ENCODE measurements around the gene CYP2U1. TPM values are rescaled to one million over a fixed set of nuclear protein-coding genes. Genes with fewer than 3 reads are reported as not detected.
A peak's percentile ranks its signal among the peaks of the same experiment; 100 is the strongest.

Gene CYP2U1
- total RNA-seq, 1 donor from 2014 or later, result 5.2 TPM

- peaks cover 65 to 68% (median 66%) of the 10 kb centered on the region in 3 donors for H3K4me1 ChIP-seq (ENCODE audit: control insufficient read depth in 3 of 3, insufficient read depth in 3 of 3, low read length in 3 of 3)
- peak overlapping the region in 1 of 3 donors; percentile 23 for H3K4me3 ChIP-seq (ENCODE audit: low read length in 3 of 3)
- no peaks in the 10 kb centered on the region for H3K27me3 ChIP-seq (ENCODE audit: control insufficient read depth in 3 of 3, insufficient read depth in 3 of 3, low read length in 3 of 3)
- H3K9me3 ChIP-seq (ENCODE audit: control insufficient read depth in 3 of 3, low read length in 3 of 3), result no peaks in the 10 kb centered on the region
- peak overlapping the region; percentile 98 for H3K27ac ChIP-seq (ENCODE audit: low read depth, low read length)
- peak overlapping the region in 2 of 3 donors; percentile 36 to 39 for H3K9ac ChIP-seq (ENCODE audit: low read depth in 1 of 3, low read length in 3 of 3)
- no peaks in the 10 kb centered on the region for H3K36me3 ChIP-seq (ENCODE audit: control insufficient read depth in 3 of 3, insufficient read depth in 3 of 3, low read length in 3 of 3)
These were observed 63.5 kb downstream of the CYP2U1 start for GRCh38 chr4:107994894-107995293.

- peak overlapping the region; percentile 55 to 77 (median 63) for H3K9ac ChIP-seq (ENCODE audit: low read depth in 1 of 3, low read length in 3 of 3)
- peak overlapping the region; percentile 49 to 62 (median 51) for H3K4me3 ChIP-seq (ENCODE audit: low read length in 3 of 3)
- H3K4me1 ChIP-seq (ENCODE audit: control insufficient read depth in 3 of 3, insufficient read depth in 3 of 3, low read length in 3 of 3), result peaks cover 60 to 88% (median 81%) of the 10 kb centered on the region in 3 donors
- H3K36me3 ChIP-seq (ENCODE audit: control insufficient read depth in 3 of 3, insufficient read depth in 3 of 3, low read length in 3 of 3), result no peaks in the 10 kb centered on the region
- no peaks in the 10 kb centered on the region for H3K9me3 ChIP-seq (ENCODE audit: control insufficient read depth in 3 of 3, low read length in 3 of 3)
- H3K27me3 ChIP-seq (ENCODE audit: control insufficient read depth in 3 of 3, insufficient read depth in 3 of 3, low read length in 3 of 3), result no peaks in the 10 kb centered on the region
- peak overlapping the region; percentile 98 for H3K27ac ChIP-seq (ENCODE audit: low read depth, low read length)
These were observed 65.8 kb downstream of the CYP2U1 start for GRCh38 chr4:107996949-107997788.

- no peaks in the 10 kb centered on the region for H3K9me3 ChIP-seq (ENCODE audit: control insufficient read depth in 3 of 3, low read length in 3 of 3)
- H3K4me1 ChIP-seq (ENCODE audit: control insufficient read depth in 3 of 3, insufficient read depth in 3 of 3, low read length in 3 of 3), result peaks cover 55 to 85% (median 81%) of the 10 kb centered on the region in 3 donors
- H3K36me3 ChIP-seq (ENCODE audit: control insufficient read depth in 3 of 3, insufficient read depth in 3 of 3, low read length in 3 of 3), result no peaks in the 10 kb centered on the region
- peak overlapping the region; percentile 6 to 52 (median 49) for H3K4me3 ChIP-seq (ENCODE audit: low read length in 3 of 3)
- no peaks in the 10 kb centered on the region for H3K27me3 ChIP-seq (ENCODE audit: control insufficient read depth in 3 of 3, insufficient read depth in 3 of 3, low read length in 3 of 3)
- H3K27ac ChIP-seq (ENCODE audit: low read depth, low read length), result peak overlapping the region; percentile 98
- peak overlapping the region; percentile 33 to 77 (median 52) for H3K9ac ChIP-seq (ENCODE audit: low read depth in 1 of 3, low read length in 3 of 3)
These were observed 66.4 kb downstream of the CYP2U1 start for GRCh38 chr4:107997794-107998193.

GRCh38 chr4:107999932-108000539, 68.7 kb downstream of the CYP2U1 start:
- H3K36me3 ChIP-seq (ENCODE audit: control insufficient read depth in 3 of 3, insufficient read depth in 3 of 3, low read length in 3 of 3), result no peaks in the 10 kb centered on the region
- no peak overlapping the region for H3K9ac ChIP-seq (ENCODE audit: low read depth in 1 of 3, low read length in 3 of 3)
- peaks cover 55 to 82% (median 78%) of the 10 kb centered on the region in 3 donors for H3K4me1 ChIP-seq (ENCODE audit: control insufficient read depth in 3 of 3, insufficient read depth in 3 of 3, low read length in 3 of 3)
- H3K9me3 ChIP-seq (ENCODE audit: control insufficient read depth in 3 of 3, low read length in 3 of 3), result no peaks in the 10 kb centered on the region
- no peaks in the 10 kb centered on the region for H3K27me3 ChIP-seq (ENCODE audit: control insufficient read depth in 3 of 3, insufficient read depth in 3 of 3, low read length in 3 of 3)
- peak overlapping the region in 1 of 3 donors; percentile 8 for H3K4me3 ChIP-seq (ENCODE audit: low read length in 3 of 3)
- H3K27ac ChIP-seq (ENCODE audit: low read depth, low read length), result peak overlapping the region; percentile 98

GRCh38 chr4:108001540-108002135, 70.3 kb downstream of the CYP2U1 start:
- no peak overlapping the region for H3K4me3 ChIP-seq (ENCODE audit: low read length in 3 of 3)
- H3K9ac ChIP-seq (ENCODE audit: low read depth in 1 of 3, low read length in 3 of 3), result no peak overlapping the region
- H3K27me3 ChIP-seq (ENCODE audit: control insufficient read depth in 3 of 3, insufficient read depth in 3 of 3, low read length in 3 of 3), result no peaks in the 10 kb centered on the region
- H3K27ac ChIP-seq (ENCODE audit: low read depth, low read length), result peak overlapping the region; percentile 98
- no peaks in the 10 kb centered on the region for H3K9me3 ChIP-seq (ENCODE audit: control insufficient read depth in 3 of 3, low read length in 3 of 3)
- H3K36me3 ChIP-seq (ENCODE audit: control insufficient read depth in 3 of 3, insufficient read depth in 3 of 3, low read length in 3 of 3), result no peaks in the 10 kb centered on the region
- peaks cover 58 to 85% (median 76%) of the 10 kb centered on the region in 3 donors for H3K4me1 ChIP-seq (ENCODE audit: control insufficient read depth in 3 of 3, insufficient read depth in 3 of 3, low read length in 3 of 3)

Other genes with a start within 250 kb of the CYP2U1 start
- 39.7 TPM for gene PAPSS1, start 211.3 kb upstream of the CYP2U1 start, total RNA-seq
- 13.0 TPM for gene SGMS2, start 106.6 kb upstream of the CYP2U1 start, total RNA-seq
- 40.2 TPM for gene HADH, start 58.3 kb downstream of the CYP2U1 start, total RNA-seq
- gene LEF1, start 237.4 kb downstream of the CYP2U1 start, total RNA-seq, result 4.7 TPM